Endothelial cell of umbilical vein (primary cell): ENCODE results near the gene SIPA1L3.

Source experiments
- CTCF ChIP-seq, 2 donors: IDR thresholded peaks; 1 replicate in 1 of 2; 2 replicates in 1 of 2; pipeline ENCODE4 v1.5.1; 2011; ENCODE audit warnings: low read length in 2 of 2, mild to moderate bottlenecking in 2 of 2, moderate library complexity in 2 of 2, control low read depth in 1 of 2, inconsistent platforms in 1 of 2, low read depth in 1 of 2; ENCODE audit not compliant: insufficient read depth in 1 of 2; ENCODE audit errors: extremely low read depth in 1 of 2
- EZH2 ChIP-seq: IDR thresholded peaks from 2 replicates; pipeline ENCODE4 v1.6.1; 2012; ENCODE audit warnings: borderline replicate concordance, low read depth, mild to moderate bottlenecking, moderate library complexity, low read length, inconsistent platforms; ENCODE audit not compliant: severe bottlenecking
- FOS ChIP-seq: IDR thresholded peaks from 2 replicates; pipeline ENCODE4 v1.6.1; 2011; ENCODE audit warnings: mild to moderate bottlenecking, low read length, moderate library complexity, borderline replicate concordance; ENCODE audit not compliant: insufficient read depth
- GATA2 ChIP-seq: IDR thresholded peaks from 2 replicates; pipeline ENCODE4 v1.7.0; 2011; ENCODE audit warnings: low read depth, mild to moderate bottlenecking, moderate library complexity, mixed read lengths, low read length; ENCODE audit not compliant: insufficient read length, insufficient read depth
- JUN ChIP-seq: IDR thresholded peaks from 2 replicates; pipeline ENCODE4 v1.6.1; 2011; ENCODE audit warnings: borderline replicate concordance, low read depth; ENCODE audit not compliant: insufficient read length, insufficient read depth
- POLR2A ChIP-seq: IDR thresholded peaks from 2 replicates; pipeline ENCODE4 v1.6.1; 2012; ENCODE audit warnings: low read depth, mild to moderate bottlenecking, control low read depth, low read length
- POLR2AphosphoS5 ChIP-seq: IDR thresholded peaks from 2 replicates; pipeline ENCODE4 v1.6.1; 2012; ENCODE audit warnings: low read depth, mild to moderate bottlenecking, control low read depth, low read length, moderate library complexity; ENCODE audit not compliant: insufficient read depth

- no peak for TF ChIP-seq GATA2
- no peak for TF ChIP-seq CTCF (IDR thresholded peaks at IDR 0.05; ENCODE audit: extremely low read depth in 1 of 2, insufficient read depth in 1 of 2, low read depth in 1 of 2, low read length in 2 of 2)
- TF ChIP-seq FOS = no peak
- TF ChIP-seq JUN = no peak
- no peak for TF ChIP-seq POLR2AphosphoS5
- TF ChIP-seq EZH2 = no peak
- no peak for TF ChIP-seq POLR2A
Observed at GRCh38 chr19:38036707-38037611, 130.0 kb downstream of the SIPA1L3 start.
